Dendritic cell treated with granulocyte-macrophage colony-stimulating factor and Interleukin-4, amounts not matched to agents 40 ng/mL and 50 ng/mL, for 4 days (primary cell): ENCODE results near the gene NCOA6.
A peak's percentile ranks its signal among the peaks of the same experiment; 100 is the strongest.

Source experiments
- H3K27ac Mint-ChIP-seq: one replicate; pipeline ENCODE4 v1.8.0; 2022; ENCODE audit warnings: mild to moderate bottlenecking, mixed read lengths
- H3K27me3 Mint-ChIP-seq: one replicate; pipeline ENCODE4 v1.8.0; 2022; ENCODE audit warnings: mild to moderate bottlenecking, mixed read lengths
- H3K36me3 Mint-ChIP-seq: one replicate; pipeline ENCODE4 v1.8.0; 2022; ENCODE audit warnings: low read depth, mixed read lengths
- H3K4me1 Mint-ChIP-seq: one replicate; pipeline ENCODE4 v1.8.0; 2022; ENCODE audit warnings: low read depth, mixed read lengths
- H3K4me3 Mint-ChIP-seq: one replicate; pipeline ENCODE4 v1.8.0; 2022; ENCODE audit warnings: mild to moderate bottlenecking, moderate library complexity, mixed read lengths
- H3K9me3 Mint-ChIP-seq: one replicate; pipeline ENCODE4 v1.8.0; 2022; ENCODE audit warnings: mixed read lengths
- intact Hi-C: fragments of 100-400 bp; cut with micrococcal nuclease; formaldehyde crosslinking; loops from one replicate; pipeline ENCODE4 v1.15.0; 2022

The NCOA6 gene

GRCh38 chr20:34705397-34706301 lies 119.8 kb downstream of the NCOA6 start:
- Mint-ChIP-seq H3K4me1 (peaks cover 51% of the 10 kb centered on the region), H3K27me3 (peaks cover 39% of the 10 kb centered on the region), H3K27ac (peak overlapping the region; percentile 94), H3K4me3 (peak overlapping the region; percentile 99), H3K9me3 (no peaks in the 10 kb centered on the region), H3K36me3 (peaks cover 34% of the 10 kb centered on the region)
- intact Hi-C loops: loop anchor here (2.0 kb wide), 1 partner anchor 29 kb away; the partner anchor contains the start of gene PIGU

- H3K27me3 Mint-ChIP-seq: peaks cover 34% of the 10 kb centered on the region
- H3K36me3 Mint-ChIP-seq: peaks cover 27% of the 10 kb centered on the region
- H3K9me3 Mint-ChIP-seq: no peaks in the 10 kb centered on the region
- H3K4me3 Mint-ChIP-seq: peak overlapping the region; percentile 99
- intact Hi-C loops: loop anchor here (2.0 kb wide), 1 partner anchor 28 kb away; the partner anchor contains the start of gene PIGU
- H3K4me1 Mint-ChIP-seq: peaks cover 45% of the 10 kb centered on the region
- peak overlapping the region; percentile 94 for H3K27ac Mint-ChIP-seq
These were observed 120.4 kb downstream of the NCOA6 start for GRCh38 chr20:34705008-34705396.

GRCh38 chr20:34704177-34705007 lies 121.1 kb downstream of the NCOA6 start, which contains the start of gene TP53INP2:
Gene TP53INP2, plus strand, starts transcription at chr20:34704344. Its CDS starts 4,396 bp downstream, at chr20:34708740.
- intact Hi-C loops: loop anchor here (2.0 kb wide), 1 partner anchor 28 kb away; the partner anchor contains the start of gene PIGU
- Mint-ChIP-seq H3K36me3 (peaks cover 23% of the 10 kb centered on the region), H3K9me3 (no peaks in the 10 kb centered on the region), H3K27me3 (peaks cover 34% of the 10 kb centered on the region), H3K27ac (peak within 1 kb of the TSS; percentile 94), H3K4me1 (peaks cover 44% of the 10 kb centered on the region), H3K4me3 (peak within 1 kb of the TSS; percentile 99)

GRCh38 chr20:34703424-34704176 lies 121.9 kb downstream of the NCOA6 start:
- intact Hi-C loops: loop anchor here (2.0 kb wide), 1 partner anchor 27 kb away; the partner anchor contains the start of gene PIGU
- Mint-ChIP-seq H3K36me3 (peaks cover 19% of the 10 kb centered on the region), H3K4me1 (peaks cover 40% of the 10 kb centered on the region), H3K9me3 (no peaks in the 10 kb centered on the region), H3K27ac (peak overlapping the region; percentile 94), H3K4me3 (peak overlapping the region; percentile 99), H3K27me3 (peaks cover 31% of the 10 kb centered on the region)

- peaks cover 19% of the 10 kb centered on the region for H3K36me3 Mint-ChIP-seq
- no peaks in the 10 kb centered on the region for H3K9me3 Mint-ChIP-seq
- H3K27ac Mint-ChIP-seq: no peak overlapping the region
- H3K4me1 Mint-ChIP-seq: peaks cover 35% of the 10 kb centered on the region
- H3K27me3 Mint-ChIP-seq: peaks cover 28% of the 10 kb centered on the region
- intact Hi-C loops: no loop called here
- H3K4me3 Mint-ChIP-seq: no peak overlapping the region
These were observed 122.4 kb downstream of the NCOA6 start for GRCh38 chr20:34703061-34703423.

GRCh38 chr20:34701405-34702085 lies 123.9 kb downstream of the NCOA6 start:
- Mint-ChIP-seq H3K36me3 (peaks cover 16% of the 10 kb centered on the region), H3K27ac (no peak overlapping the region), H3K4me3 (no peak overlapping the region), H3K4me1 (peaks cover 28% of the 10 kb centered on the region), H3K9me3 (no peaks in the 10 kb centered on the region), H3K27me3 (peaks cover 27% of the 10 kb centered on the region)
- intact Hi-C loops: no loop called here

- Mint-ChIP-seq H3K27me3 (peaks cover 3% of the 10 kb centered on the region), H3K4me1 (peaks cover 10% of the 10 kb centered on the region), H3K4me3 (no peak overlapping the region), H3K27ac (no peak overlapping the region), H3K36me3 (no peaks in the 10 kb centered on the region), H3K9me3 (no peaks in the 10 kb centered on the region)
- intact Hi-C loops: no loop called here
These were observed 132.0 kb downstream of the NCOA6 start for GRCh38 chr20:34693414-34693813.

- no peaks in the 10 kb centered on the region for H3K27me3 Mint-ChIP-seq
- intact Hi-C loops: no loop called here
- H3K27ac Mint-ChIP-seq: no peak overlapping the region
- H3K4me3 Mint-ChIP-seq: no peak overlapping the region
- peaks cover 10% of the 10 kb centered on the region for H3K4me1 Mint-ChIP-seq
- H3K36me3 Mint-ChIP-seq: no peaks in the 10 kb centered on the region
- no peaks in the 10 kb centered on the region for H3K9me3 Mint-ChIP-seq
These were observed 133.6 kb downstream of the NCOA6 start for GRCh38 chr20:34691838-34692237.

- H3K27me3 Mint-ChIP-seq: no peaks in the 10 kb centered on the region
- intact Hi-C loops: no loop called here
- H3K36me3 Mint-ChIP-seq: no peaks in the 10 kb centered on the region
- no peaks in the 10 kb centered on the region for H3K9me3 Mint-ChIP-seq
- no peak overlapping the region for H3K4me3 Mint-ChIP-seq
- H3K4me1 Mint-ChIP-seq: peaks cover 10% of the 10 kb centered on the region
- H3K27ac Mint-ChIP-seq: no peak overlapping the region
These were observed 136.0 kb downstream of the NCOA6 start for GRCh38 chr20:34689486-34689885.

GRCh38 chr20:34683667-34684066 lies 141.8 kb downstream of the NCOA6 start:
- no peak overlapping the region for H3K4me3 Mint-ChIP-seq
- no peaks in the 10 kb centered on the region for H3K27me3 Mint-ChIP-seq
- intact Hi-C loops: no loop called here
- H3K36me3 Mint-ChIP-seq: no peaks in the 10 kb centered on the region
- no peaks in the 10 kb centered on the region for H3K4me1 Mint-ChIP-seq
- H3K27ac Mint-ChIP-seq: no peak overlapping the region
- no peaks in the 10 kb centered on the region for H3K9me3 Mint-ChIP-seq

GRCh38 chr20:34680586-34681175 lies 144.8 kb downstream of the NCOA6 start:
- intact Hi-C loops: no loop called here
- Mint-ChIP-seq H3K36me3 (peaks cover 9% of the 10 kb centered on the region), H3K9me3 (no peaks in the 10 kb centered on the region), H3K27me3 (no peaks in the 10 kb centered on the region), H3K27ac (no peak overlapping the region), H3K4me3 (no peak overlapping the region), H3K4me1 (peaks cover 10% of the 10 kb centered on the region)

- intact Hi-C loops: loop anchor here (2.0 to 5.0 kb wide), 2 partner anchors 28 to 315 kb away; partner anchors contain the start of genes ITCH and TP53INP2
- Mint-ChIP-seq H3K9me3 (no peaks in the 10 kb centered on the region), H3K27me3 (no peaks in the 10 kb centered on the region), H3K4me1 (peaks cover 19% of the 10 kb centered on the region), H3K36me3 (peaks cover 9% of the 10 kb centered on the region), H3K4me3 (peak within 1 kb of the TSS; percentile 82), H3K27ac (peak within 1 kb of the TSS; percentile 92)
These were observed 148.6 kb downstream of the NCOA6 start, which contains the start of gene PIGU for GRCh38 chr20:34676642-34677373. Gene PIGU, minus strand, starts transcription at chr20:34677092. Its CDS starts 7 bp downstream, at chr20:34677085.
